ENCODE data around the gene LMTK3. TPM values are rescaled to one million over a fixed set of nuclear protein-coding genes. Genes with fewer than 3 reads are reported as not detected.

Gene LMTK3
- total and polyA plus RNA-seq, 9 of the 15 experiments (the other 6 are each of a cell fraction or from before 2014, with no cell fraction given) = 0.35 to 12.3 (median 2.0) TPM; not detected in 2

DNA sequence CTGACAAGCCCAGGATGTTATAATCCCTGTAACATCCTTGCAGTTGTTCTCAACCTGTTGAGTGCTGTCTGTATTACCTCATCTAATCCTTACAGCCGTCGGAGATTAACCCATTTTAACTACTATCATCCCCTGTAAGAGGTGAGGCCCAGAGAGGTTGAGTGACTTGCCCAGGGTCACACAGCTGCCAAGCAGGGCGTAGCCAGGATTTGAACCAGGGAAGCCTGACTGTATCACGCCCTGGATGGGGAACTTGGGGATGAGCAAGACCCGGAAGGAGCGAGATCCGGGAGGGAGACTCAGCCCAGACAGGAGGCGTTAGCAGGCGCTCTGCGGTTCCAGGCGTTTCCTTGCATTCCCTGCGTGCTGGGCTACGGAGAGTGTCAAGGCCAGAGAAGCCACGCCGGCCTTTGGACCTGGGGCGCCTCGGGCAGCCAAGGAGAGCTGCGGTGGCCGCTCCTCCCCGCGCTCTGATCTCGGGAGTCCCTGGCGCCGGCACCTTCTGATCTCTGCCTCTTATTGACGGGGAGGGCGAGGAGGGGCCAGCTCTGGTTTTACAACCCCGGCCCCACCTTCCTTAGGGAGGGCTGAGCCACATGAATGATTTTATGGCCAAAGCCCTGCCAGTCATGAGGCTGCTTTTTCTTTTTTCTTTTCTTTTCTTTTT, 46.5 kb upstream of the LMTK3 start (continued):
- no peak for TF ChIP-seq KDM4B (IDR thresholded peaks at IDR 0.05; ENCODE audit: borderline replicate concordance in 2 of 2, low read depth in 1 of 2)
- TF ChIP-seq POLR2A (conservative IDR thresholded peaks at IDR 0.05) = no peak
- TF ChIP-seq, protein P1, sequence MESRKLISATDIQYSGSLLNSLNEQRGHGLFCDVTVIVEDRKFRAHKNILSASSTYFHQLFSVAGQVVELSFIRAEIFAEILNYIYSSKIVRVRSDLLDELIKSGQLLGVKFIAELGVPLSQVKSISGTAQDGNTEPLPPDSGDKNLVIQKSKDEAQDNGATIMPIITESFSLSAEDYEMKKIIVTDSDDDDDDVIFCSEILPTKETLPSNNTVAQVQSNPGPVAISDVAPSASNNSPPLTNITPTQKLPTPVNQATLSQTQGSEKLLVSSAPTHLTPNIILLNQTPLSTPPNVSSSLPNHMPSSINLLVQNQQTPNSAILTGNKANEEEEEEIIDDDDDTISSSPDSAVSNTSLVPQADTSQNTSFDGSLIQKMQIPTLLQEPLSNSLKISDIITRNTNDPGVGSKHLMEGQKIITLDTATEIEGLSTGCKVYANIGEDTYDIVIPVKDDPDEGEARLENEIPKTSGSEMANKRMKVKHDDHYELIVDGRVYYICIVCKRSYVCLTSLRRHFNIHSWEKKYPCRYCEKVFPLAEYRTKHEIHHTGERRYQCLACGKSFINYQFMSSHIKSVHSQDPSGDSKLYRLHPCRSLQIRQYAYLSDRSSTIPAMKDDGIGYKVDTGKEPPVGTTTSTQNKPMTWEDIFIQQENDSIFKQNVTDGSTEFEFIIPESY (CRISPR knock-in tag; IDR thresholded peaks at IDR 0.05) = peak; percentile 96
- TF ChIP-seq HNRNPL (IDR thresholded peaks at IDR 0.05; ENCODE audit: low read depth, low read length) = no peak
- TF ChIP-seq NFIX (CRISPR knock-in tag; IDR thresholded peaks at IDR 0.05; ENCODE audit: low read depth) = no peak
- no peak for TF ChIP-seq SMARCB1 (IDR thresholded peaks at IDR 0.05; ENCODE audit: insufficient read length, low read depth)
- TF ChIP-seq POLR3A (IDR thresholded peaks at IDR 0.05; ENCODE audit: borderline replicate concordance, extremely low read depth, insufficient read depth, insufficient read length) = no peak
- no peak for TF ChIP-seq CBX5 (IDR thresholded peaks at IDR 0.05; ENCODE audit: borderline replicate concordance, low read depth)
- TF ChIP-seq, protein P2, sequence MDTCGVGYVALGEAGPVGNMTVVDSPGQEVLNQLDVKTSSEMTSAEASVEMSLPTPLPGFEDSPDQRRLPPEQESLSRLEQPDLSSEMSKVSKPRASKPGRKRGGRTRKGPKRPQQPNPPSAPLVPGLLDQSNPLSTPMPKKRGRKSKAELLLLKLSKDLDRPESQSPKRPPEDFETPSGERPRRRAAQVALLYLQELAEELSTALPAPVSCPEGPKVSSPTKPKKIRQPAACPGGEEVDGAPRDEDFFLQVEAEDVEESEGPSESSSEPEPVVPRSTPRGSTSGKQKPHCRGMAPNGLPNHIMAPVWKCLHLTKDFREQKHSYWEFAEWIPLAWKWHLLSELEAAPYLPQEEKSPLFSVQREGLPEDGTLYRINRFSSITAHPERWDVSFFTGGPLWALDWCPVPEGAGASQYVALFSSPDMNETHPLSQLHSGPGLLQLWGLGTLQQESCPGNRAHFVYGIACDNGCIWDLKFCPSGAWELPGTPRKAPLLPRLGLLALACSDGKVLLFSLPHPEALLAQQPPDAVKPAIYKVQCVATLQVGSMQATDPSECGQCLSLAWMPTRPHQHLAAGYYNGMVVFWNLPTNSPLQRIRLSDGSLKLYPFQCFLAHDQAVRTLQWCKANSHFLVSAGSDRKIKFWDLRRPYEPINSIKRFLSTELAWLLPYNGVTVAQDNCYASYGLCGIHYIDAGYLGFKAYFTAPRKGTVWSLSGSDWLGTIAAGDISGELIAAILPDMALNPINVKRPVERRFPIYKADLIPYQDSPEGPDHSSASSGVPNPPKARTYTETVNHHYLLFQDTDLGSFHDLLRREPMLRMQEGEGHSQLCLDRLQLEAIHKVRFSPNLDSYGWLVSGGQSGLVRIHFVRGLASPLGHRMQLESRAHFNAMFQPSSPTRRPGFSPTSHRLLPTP (IDR thresholded peaks at IDR 0.05; ENCODE audit: borderline replicate concordance, extremely low read depth, insufficient read length) = no peak
- no peak for TF ChIP-seq CCAR2 (IDR thresholded peaks at IDR 0.05; ENCODE audit: low read depth, low read length)
- no peak for TF ChIP-seq NFATC3 (IDR thresholded peaks at IDR 0.05)
- TF ChIP-seq, protein P3, sequence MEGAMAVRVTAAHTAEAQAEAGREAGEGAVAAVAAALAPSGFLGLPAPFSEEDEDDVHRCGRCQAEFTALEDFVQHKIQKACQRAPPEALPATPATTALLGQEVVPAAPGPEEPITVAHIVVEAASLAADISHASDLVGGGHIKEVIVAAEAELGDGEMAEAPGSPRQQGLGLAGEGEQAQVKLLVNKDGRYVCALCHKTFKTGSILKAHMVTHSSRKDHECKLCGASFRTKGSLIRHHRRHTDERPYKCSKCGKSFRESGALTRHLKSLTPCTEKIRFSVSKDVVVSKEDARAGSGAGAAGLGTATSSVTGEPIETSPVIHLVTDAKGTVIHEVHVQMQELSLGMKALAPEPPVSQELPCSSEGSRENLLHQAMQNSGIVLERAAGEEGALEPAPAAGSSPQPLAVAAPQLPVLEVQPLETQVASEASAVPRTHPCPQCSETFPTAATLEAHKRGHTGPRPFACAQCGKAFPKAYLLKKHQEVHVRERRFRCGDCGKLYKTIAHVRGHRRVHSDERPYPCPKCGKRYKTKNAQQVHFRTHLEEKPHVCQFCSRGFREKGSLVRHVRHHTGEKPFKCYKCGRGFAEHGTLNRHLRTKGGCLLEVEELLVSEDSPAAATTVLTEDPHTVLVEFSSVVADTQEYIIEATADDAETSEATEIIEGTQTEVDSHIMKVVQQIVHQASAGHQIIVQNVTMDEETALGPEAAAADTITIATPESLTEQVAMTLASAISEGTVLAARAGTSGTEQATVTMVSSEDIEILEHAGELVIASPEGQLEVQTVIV (CRISPR knock-in tag; IDR thresholded peaks at IDR 0.05; ENCODE audit: borderline replicate concordance) = no peak
- TF ChIP-seq ZNF561 (CRISPR knock-in tag; conservative IDR thresholded peaks at IDR 0.05) = no peak
- no peak for TF ChIP-seq MIER1 (IDR thresholded peaks at IDR 0.05; ENCODE audit: low read depth)
- no peak for TF ChIP-seq SP2 (IDR thresholded peaks at IDR 0.05; ENCODE audit: extremely low read depth, low read depth, low read length, poor library complexity, severe bottlenecking)
- peak; percentile 62; the same call in 1 of the 2 replicates for TF ChIP-seq PTBP1 (IDR thresholded peaks at IDR 0.05; ENCODE audit: low read depth, low read length)
- TF ChIP-seq NR3C1 (CRISPR knock-in tag; IDR thresholded peaks at IDR 0.05) = no peak
- TF ChIP-seq HDGF (IDR thresholded peaks at IDR 0.05) = peak; percentile 74; the same call in 1 of the 2 replicates
- TF ChIP-seq ZNF311 (CRISPR knock-in tag; IDR thresholded peaks at IDR 0.05) = no peak
- peak; percentile 37 for TF ChIP-seq RBFOX2 (IDR thresholded peaks at IDR 0.05; ENCODE audit: low read depth, low read length)
- no peak for TF ChIP-seq ZFPM2 (CRISPR knock-in tag; IDR thresholded peaks at IDR 0.05)
- no peak for TF ChIP-seq ZNF668 (CRISPR knock-in tag; IDR thresholded peaks at IDR 0.05)
